T-helper 2 cell treated with Interferon-gamma antibody and Interleukin-4, amounts not matched to agents 5 μg/mL and 100 μg/mL, for 36 hours (primary cell): Measurements from ENCODE around the gene ENOPH1.
A peak's percentile ranks its signal among the peaks of the same experiment; 100 is the strongest.

Source experiments
- DNase-seq: peaks from one replicate; pipeline ENCODE4 v3.0.0; 2021; ENCODE audit warnings: low spot score
- H3K27ac Mint-ChIP-seq: one replicate; pipeline ENCODE4 v1.8.0; 2021; ENCODE audit warnings: mild to moderate bottlenecking, mixed read lengths
- H3K27me3 Mint-ChIP-seq: one replicate; pipeline ENCODE4 v1.8.0; 2021; ENCODE audit warnings: low read depth, mixed read lengths
- H3K36me3 Mint-ChIP-seq: one replicate; pipeline ENCODE4 v1.8.0; 2021; ENCODE audit warnings: low read depth, mixed read lengths
- H3K4me1 Mint-ChIP-seq: one replicate; pipeline ENCODE4 v1.8.0; 2021; ENCODE audit warnings: low read depth, mixed read lengths
- H3K4me3 Mint-ChIP-seq: one replicate; pipeline ENCODE4 v1.8.0; 2022; ENCODE audit warnings: mild to moderate bottlenecking, moderate library complexity, mixed read lengths
- H3K9me3 Mint-ChIP-seq: one replicate; pipeline ENCODE4 v1.8.0; 2021; ENCODE audit warnings: mixed read lengths

The ENOPH1 gene

DNA sequence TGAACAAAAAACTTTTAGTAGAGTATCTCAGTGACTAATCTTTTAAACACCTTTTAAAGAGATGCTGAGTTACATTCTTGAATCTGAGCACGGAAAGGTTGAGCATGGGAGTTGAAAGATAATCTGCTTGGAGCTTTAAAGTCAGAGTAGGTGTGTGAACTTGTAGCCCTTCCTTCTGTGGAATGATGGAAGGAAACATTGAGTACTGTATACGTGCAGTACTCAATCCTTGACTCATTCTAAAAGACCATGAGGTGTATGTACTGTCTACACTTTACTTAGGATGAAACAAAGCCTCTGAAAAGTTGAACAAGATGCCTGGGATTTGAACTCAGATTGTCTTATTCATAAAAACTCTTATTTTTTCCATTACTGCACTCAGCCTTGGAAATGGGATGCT is 3.4 kb downstream of the ENOPH1 start:
- Mint-ChIP-seq H3K27ac (peak overlapping the region; percentile 14), H3K9me3 (no peaks in the 10 kb centered on the region), H3K36me3 (peaks cover 41% of the 10 kb centered on the region), H3K4me1 (peaks cover 42% of the 10 kb centered on the region), H3K4me3 (peak overlapping the region; percentile 19), H3K27me3 (no peaks in the 10 kb centered on the region)
- DNase-seq: peak; percentile 36

DNA sequence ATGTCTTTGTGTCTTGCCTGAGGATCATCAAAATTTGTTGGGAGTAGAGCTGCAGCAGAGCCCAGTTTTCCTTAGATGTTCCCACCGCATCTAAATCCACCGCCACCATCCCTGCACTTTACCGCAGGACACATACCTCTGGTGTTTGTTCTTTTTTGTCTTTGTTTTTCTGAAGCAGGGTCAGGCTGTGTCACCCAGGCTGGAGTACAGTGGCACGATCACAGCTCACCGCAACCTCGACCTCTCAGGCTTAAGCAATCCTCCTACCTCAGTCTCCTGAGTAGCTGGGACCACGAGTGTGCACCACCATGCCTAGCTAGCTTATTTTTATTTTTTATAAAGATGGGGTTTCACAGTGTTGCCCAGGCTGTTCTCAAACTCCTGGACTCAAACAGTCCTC is 4.6 kb downstream of the ENOPH1 start:
- no peak overlapping the region for H3K27ac Mint-ChIP-seq
- no peaks in the 10 kb centered on the region for H3K9me3 Mint-ChIP-seq
- no peaks in the 10 kb centered on the region for H3K27me3 Mint-ChIP-seq
- H3K4me1 Mint-ChIP-seq: peaks cover 47% of the 10 kb centered on the region
- no peak overlapping the region for H3K4me3 Mint-ChIP-seq
- peaks cover 42% of the 10 kb centered on the region for H3K36me3 Mint-ChIP-seq
- no peak for DNase-seq

DNA sequence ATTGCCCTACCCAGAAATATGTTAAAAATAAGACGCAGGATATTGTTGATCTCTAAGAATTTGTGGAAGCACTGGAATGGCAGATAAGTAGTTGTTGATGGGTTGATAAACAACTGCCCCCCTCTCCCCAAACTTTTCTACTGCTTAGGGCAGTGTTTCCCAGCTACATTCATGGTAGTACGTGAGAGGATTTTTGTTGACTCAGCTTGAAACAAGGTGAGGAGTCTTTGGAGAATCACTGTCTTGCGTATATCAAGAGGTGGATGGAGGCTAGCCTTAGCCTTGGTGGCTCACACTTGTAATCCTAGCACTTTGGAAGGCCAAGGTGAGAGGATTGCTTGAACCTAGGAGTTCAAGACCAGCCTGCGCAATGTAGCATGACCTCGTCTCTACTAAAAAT is 5.7 kb downstream of the ENOPH1 start:
- Mint-ChIP-seq H3K27me3 (no peaks in the 10 kb centered on the region), H3K9me3 (no peaks in the 10 kb centered on the region), H3K36me3 (peaks cover 42% of the 10 kb centered on the region), H3K4me1 (peaks cover 55% of the 10 kb centered on the region), H3K27ac (no peak overlapping the region), H3K4me3 (no peak overlapping the region)
- no peak for DNase-seq

DNA sequence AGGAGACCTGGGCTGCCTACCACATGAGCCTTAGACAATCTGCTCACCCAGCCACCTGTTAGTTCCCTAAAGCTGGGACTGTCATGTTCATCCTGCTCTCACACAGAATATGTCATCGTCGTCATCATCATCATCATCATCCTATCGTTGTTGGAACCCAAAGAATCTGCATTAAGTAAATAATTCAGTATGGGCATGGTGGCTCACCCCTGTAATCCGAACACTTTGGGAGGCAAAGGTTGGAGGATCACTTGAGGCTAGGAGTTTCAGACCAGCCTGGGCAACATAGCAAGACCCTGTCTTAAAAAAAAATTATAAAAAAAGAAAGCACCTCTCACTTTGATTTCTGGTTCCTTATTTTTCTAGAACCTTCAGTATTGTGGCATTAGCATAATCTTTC is 6.4 kb downstream of the ENOPH1 start:
- Mint-ChIP-seq H3K4me1 (peaks cover 52% of the 10 kb centered on the region), H3K9me3 (no peaks in the 10 kb centered on the region), H3K27me3 (no peaks in the 10 kb centered on the region), H3K4me3 (no peak overlapping the region), H3K36me3 (peaks cover 41% of the 10 kb centered on the region), H3K27ac (no peak overlapping the region)
- no peak for DNase-seq

DNA sequence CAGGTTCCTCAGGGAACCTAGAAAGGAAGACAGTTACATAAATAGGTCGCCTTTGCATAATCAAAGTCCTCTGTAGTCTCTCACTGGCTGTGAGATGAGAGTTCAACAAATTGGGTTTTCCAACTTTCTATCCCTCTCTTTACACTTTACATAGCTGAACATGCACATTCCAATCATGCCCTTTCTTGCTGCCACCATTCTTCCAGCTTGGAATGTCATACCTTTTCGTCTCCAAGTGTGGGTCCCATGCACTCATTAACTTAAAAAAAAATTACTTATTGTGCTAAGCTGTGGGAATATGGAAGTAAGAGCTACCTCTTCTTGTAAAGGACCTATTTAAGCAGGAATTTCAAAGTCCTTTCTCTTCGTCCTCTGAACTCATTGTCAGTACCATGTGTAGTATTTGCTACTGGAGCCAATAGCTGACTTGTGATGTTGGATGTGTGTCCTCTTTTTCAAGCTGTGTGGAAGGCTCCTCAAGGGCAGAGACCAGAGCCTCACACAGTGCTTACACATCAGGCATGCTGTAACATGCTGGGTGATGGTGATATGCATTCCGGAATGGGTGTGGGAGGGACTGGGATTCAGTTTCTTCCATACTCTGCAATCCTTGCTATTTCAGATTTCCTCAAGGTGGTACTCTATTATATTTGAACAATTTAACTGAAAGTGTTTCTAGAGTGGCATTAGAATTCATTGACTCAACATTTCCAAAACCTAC is 7.1 kb downstream of the ENOPH1 start:
- Mint-ChIP-seq H3K36me3 (peaks cover 44% of the 10 kb centered on the region), H3K27me3 (no peaks in the 10 kb centered on the region), H3K4me3 (no peak overlapping the region), H3K9me3 (no peaks in the 10 kb centered on the region), H3K4me1 (peaks cover 48% of the 10 kb centered on the region), H3K27ac (no peak overlapping the region)
- no peak for DNase-seq

DNA sequence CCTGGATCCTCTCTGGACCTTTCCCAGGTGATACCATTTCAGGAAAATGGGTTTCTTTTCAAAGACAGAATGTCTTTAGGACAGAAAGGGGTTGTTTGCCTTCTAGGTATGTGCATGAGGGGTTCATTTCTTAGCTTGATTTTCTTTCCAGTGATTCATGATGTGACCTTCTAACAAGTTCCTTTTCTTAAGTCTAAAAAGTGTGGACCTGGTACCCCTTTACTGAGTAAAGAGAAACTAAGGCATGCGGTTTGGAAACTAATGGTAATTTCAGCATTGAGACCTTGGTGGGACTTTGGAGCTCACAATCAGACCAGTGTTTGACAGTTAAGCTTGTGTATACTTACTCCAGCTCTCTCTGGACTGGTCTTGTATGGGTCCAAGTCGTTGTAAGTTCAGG is 8.7 kb downstream of the ENOPH1 start:
- Mint-ChIP-seq H3K4me3 (no peak overlapping the region), H3K4me1 (peaks cover 35% of the 10 kb centered on the region)

DNA sequence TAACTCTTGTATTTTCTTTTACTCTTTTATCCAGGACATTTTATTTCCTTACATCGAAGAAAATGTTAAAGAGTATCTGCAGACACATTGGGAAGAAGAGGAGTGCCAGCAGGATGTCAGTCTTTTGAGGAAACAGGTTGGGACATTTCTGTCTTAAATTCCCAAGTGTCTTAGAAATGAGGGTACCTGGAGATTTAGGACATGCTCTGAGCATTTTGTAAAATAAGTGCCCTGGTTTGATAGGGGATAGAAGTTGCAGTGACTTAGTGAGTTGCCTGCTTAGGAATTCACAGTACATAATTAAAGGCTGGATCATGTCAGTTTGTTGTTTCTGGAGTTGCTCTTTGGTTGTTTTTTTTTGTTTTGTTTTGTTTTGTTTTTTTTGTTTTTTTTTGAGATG is 17.5 kb downstream of the ENOPH1 start:
- peaks cover 39% of the 10 kb centered on the region for H3K36me3 Mint-ChIP-seq
- H3K27me3 Mint-ChIP-seq: no peaks in the 10 kb centered on the region
- peaks cover 2% of the 10 kb centered on the region for H3K4me1 Mint-ChIP-seq
- no peak for DNase-seq
- H3K4me3 Mint-ChIP-seq: no peak overlapping the region
- H3K9me3 Mint-ChIP-seq: no peaks in the 10 kb centered on the region
- no peak overlapping the region for H3K27ac Mint-ChIP-seq

More for the DNA sequence above, 8.7 kb downstream of the ENOPH1 start:
- Mint-ChIP-seq H3K27me3 (no peaks in the 10 kb centered on the region), H3K36me3 (peaks cover 39% of the 10 kb centered on the region), H3K27ac (no peak overlapping the region), H3K9me3 (no peaks in the 10 kb centered on the region)
- DNase-seq: no peak

DNA sequence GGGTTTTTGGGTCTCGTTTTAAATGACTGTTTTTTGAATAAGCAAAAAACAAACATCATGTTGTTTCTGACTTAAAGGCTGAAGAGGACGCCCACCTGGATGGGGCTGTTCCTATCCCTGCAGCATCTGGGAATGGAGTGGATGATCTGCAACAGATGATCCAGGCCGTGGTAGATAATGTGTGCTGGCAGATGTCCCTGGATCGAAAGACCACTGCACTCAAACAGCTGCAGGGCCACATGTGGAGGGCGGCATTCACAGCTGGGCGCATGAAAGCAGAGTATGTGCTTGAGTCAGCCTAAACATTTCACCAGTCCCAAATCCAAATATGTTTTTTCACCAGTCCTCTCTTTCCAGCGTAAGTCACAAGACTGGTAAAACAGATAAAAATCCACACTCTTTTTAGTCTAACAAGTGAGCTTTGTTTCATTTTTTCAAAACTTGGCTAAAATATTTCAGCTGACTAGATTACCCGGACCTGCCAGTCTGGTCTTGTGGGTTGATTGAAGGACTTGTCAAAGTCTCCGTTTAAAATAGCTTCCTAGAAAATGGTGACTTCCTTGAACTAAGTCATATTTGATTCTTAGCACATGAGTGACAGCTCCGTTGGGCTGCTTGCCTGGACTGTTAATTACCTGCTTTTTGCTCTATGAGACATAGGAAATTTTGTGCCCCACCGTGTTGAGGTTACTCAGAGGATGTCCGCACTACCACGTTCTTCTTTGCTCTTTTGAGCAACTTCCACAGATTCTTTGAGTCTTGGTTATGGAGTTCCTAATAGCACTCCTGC is 20.8 kb downstream of the ENOPH1 start:
- H3K27ac Mint-ChIP-seq: no peak overlapping the region
- H3K4me1 Mint-ChIP-seq: peaks cover 2% of the 10 kb centered on the region
- no peaks in the 10 kb centered on the region for H3K27me3 Mint-ChIP-seq
- no peak overlapping the region for H3K4me3 Mint-ChIP-seq
- H3K9me3 Mint-ChIP-seq: no peaks in the 10 kb centered on the region
- H3K36me3 Mint-ChIP-seq: peaks cover 45% of the 10 kb centered on the region
- no peak for DNase-seq

DNA sequence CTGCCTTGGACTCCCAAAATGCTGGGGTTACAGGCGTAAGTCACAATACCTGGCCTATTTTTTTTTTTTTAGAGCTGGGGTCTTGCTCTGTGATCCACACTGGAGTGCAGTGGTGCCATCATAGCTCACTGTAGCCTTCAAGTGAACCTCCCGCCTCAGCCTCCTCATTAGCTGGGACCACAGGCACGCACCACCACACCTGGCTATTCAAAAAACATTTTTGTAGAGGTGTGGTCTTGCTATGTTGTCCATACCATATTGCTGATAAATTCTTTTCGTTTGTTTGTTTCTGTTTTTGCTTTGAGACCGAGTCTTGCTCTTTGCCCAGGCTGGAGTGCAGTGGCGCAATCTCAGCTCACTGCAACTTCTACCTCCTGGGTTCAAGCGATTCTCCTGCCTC is 21.6 kb downstream of the ENOPH1 start:
- Mint-ChIP-seq H3K9me3 (no peaks in the 10 kb centered on the region), H3K36me3 (peaks cover 53% of the 10 kb centered on the region), H3K27ac (no peak overlapping the region), H3K27me3 (no peaks in the 10 kb centered on the region), H3K4me3 (no peak overlapping the region), H3K4me1 (peaks cover 2% of the 10 kb centered on the region)
- no peak for DNase-seq

DNA sequence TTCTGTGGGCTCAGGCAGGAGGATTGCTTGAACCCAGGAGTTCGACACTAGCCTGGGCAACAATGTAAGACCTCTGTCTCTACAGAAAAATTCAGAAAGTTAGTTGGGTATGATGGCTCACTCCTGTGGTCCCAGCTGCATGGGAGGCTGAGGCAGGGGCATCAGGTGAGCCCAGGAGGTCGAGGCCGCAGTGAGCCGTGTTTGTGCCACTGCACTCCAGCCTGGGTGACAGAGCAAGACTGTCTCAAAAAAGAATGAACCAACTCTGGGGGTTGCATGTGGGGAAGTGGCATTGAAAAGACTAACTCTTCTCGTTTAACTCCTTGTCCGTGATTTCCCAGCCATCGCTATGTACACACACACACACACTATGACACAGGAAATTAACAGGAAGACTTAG is 26.9 kb downstream of the ENOPH1 start:
- no peak overlapping the region for H3K4me3 Mint-ChIP-seq
- peaks cover 25% of the 10 kb centered on the region for H3K36me3 Mint-ChIP-seq
- H3K27me3 Mint-ChIP-seq: no peaks in the 10 kb centered on the region
- no peaks in the 10 kb centered on the region for H3K4me1 Mint-ChIP-seq
- H3K27ac Mint-ChIP-seq: no peak overlapping the region
- no peak for DNase-seq
- H3K9me3 Mint-ChIP-seq: no peaks in the 10 kb centered on the region

DNA sequence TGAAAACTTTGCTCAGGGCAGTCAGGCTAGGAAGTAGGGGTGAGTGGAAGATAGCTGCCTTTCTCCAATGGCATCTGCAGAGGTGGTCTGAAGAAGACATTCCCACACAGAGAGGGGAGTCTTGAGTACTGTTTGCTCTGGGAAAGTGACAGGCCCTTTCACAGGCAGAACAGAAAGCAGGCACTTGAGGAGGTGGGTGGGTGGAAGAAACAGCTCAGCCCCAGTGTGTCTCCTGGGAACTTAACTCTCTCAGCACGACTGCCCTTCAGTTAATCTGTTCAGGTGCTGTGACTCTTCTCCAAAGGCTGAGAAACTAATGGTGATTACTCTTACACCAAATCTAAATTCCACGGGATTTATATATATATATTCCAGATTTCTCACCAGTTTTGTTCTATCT is 28.3 kb downstream of the ENOPH1 start:
- H3K27ac Mint-ChIP-seq: no peak overlapping the region

DNA sequence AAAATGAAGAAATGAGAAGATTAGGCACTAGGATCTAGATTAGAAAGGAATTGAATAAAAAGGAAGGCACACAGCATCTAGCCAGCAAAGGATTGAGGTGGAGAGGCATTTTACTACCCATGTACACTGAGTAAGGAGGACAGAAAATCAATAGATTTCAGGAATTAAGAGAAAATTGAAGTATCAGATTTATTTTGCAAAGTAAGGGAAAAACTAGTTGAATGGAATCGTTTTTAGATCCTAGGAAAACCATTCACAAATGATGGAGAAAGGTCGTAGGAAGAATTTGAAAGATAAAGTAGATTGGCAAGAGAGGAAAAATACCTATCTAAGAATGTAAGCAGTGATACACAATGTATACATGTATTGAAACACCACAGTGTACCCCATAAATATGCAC is 31.3 kb downstream of the ENOPH1 start:
- Mint-ChIP-seq H3K9me3 (no peaks in the 10 kb centered on the region), H3K4me3 (no peak overlapping the region), H3K27me3 (no peaks in the 10 kb centered on the region), H3K4me1 (no peaks in the 10 kb centered on the region), H3K36me3 (peaks cover 20% of the 10 kb centered on the region), H3K27ac (no peak overlapping the region)
- no peak for DNase-seq

More for the DNA sequence above, 28.3 kb downstream of the ENOPH1 start:
- Mint-ChIP-seq H3K27me3 (no peaks in the 10 kb centered on the region), H3K9me3 (no peaks in the 10 kb centered on the region), H3K4me3 (no peak overlapping the region), H3K36me3 (peaks cover 29% of the 10 kb centered on the region), H3K4me1 (no peaks in the 10 kb centered on the region)
- DNase-seq: no peak

DNA sequence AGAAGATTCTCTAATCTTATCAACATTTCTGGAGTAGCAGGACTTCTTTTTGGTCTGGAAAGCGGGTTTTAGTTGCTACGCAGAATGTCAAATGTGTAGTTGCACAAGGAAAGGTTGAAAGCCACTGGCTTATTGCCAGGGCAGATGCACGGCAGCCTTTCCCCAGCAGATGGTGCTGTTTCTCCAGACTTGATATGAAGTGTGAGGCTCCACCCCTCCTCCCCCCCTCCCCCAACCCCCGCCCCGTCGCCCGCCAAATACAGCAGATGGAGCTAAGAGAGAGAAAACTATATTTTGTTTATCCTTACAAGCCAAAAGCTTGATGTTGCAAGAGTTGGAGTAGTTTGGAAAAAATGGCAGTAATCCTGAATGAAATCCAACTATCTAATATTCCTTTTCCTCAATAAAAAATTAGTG is 32.0 kb downstream of the ENOPH1 start:
- H3K4me1 Mint-ChIP-seq: no peaks in the 10 kb centered on the region
- no peaks in the 10 kb centered on the region for H3K9me3 Mint-ChIP-seq
- no peak overlapping the region for H3K27ac Mint-ChIP-seq
- DNase-seq: peak; percentile 62
- H3K4me3 Mint-ChIP-seq: no peak overlapping the region
- no peaks in the 10 kb centered on the region for H3K27me3 Mint-ChIP-seq
- peaks cover 18% of the 10 kb centered on the region for H3K36me3 Mint-ChIP-seq

DNA sequence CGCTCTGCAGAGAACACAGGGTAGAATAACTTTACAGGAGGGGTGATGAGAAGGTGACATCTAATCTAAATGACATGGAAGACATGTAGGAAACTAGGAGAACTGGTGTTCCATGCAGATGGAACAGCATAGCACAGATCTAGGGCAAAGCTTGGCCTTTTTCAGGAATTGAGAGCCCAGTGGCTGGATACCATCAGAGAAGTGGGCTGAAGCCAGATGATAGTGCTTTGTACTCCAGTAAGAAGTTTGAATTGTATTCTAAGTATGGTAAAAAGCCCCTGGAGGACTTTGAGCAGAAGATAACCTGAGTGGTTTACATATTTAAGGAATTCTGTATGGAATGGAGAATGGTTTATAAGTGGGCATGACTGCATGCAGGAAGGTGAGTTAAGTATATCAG is 32.8 kb downstream of the ENOPH1 start:
- H3K36me3 Mint-ChIP-seq: peaks cover 13% of the 10 kb centered on the region
- no peak for DNase-seq
- no peak overlapping the region for H3K4me3 Mint-ChIP-seq
- H3K9me3 Mint-ChIP-seq: no peaks in the 10 kb centered on the region
- H3K27me3 Mint-ChIP-seq: no peaks in the 10 kb centered on the region
- H3K4me1 Mint-ChIP-seq: no peaks in the 10 kb centered on the region
- no peak overlapping the region for H3K27ac Mint-ChIP-seq
